ENCODE measurements around the gene RYR3.
"Not testable (repeated sequence)": the region's sequence is repeated elsewhere in the genome, so short reads cannot be mapped to it uniquely, and the experiment has no call there.

The RYR3 gene

GRCh38 chr15:33754242-33754641 is 443.5 kb downstream of the RYR3 start:
- DNase-seq (ENCODE audit: low read depth, low spot score) = no peak

GRCh38 chr15:33756961-33757360 is 446.2 kb downstream of the RYR3 start:
- DNase-seq (ENCODE audit: low read depth, low spot score) = no peak

GRCh38 chr15:33757516-33758232 is 446.9 kb downstream of the RYR3 start:
- no peak for DNase-seq (ENCODE audit: low read depth, low spot score)

GRCh38 chr15:33766389-33766788 is 455.6 kb downstream of the RYR3 start:
- DNase-seq (ENCODE audit: low read depth, low spot score) = no peak

- no peak for DNase-seq (ENCODE audit: low read depth, low spot score)
Observed at GRCh38 chr15:33768670-33769190, 458.0 kb downstream of the RYR3 start.

- DNase-seq (ENCODE audit: low read depth, low spot score) = no peak
Observed at GRCh38 chr15:33773969-33774368, 463.2 kb downstream of the RYR3 start.

- DNase-seq (ENCODE audit: low read depth, low spot score) = no peak
Observed at GRCh38 chr15:33778852-33779251, 468.1 kb downstream of the RYR3 start.

GRCh38 chr15:33780011-33780768 is 469.4 kb downstream of the RYR3 start:
- no peak for DNase-seq (ENCODE audit: low read depth, low spot score)

- no peak for DNase-seq (ENCODE audit: low read depth, low spot score)
Observed at GRCh38 chr15:33782966-33783365, 472.2 kb downstream of the RYR3 start.

- DNase-seq (ENCODE audit: low read depth, low spot score) = no peak
Observed at GRCh38 chr15:33785366-33785765, 474.6 kb downstream of the RYR3 start.

- DNase-seq (ENCODE audit: low read depth, low spot score) = peak; percentile 12
Observed at GRCh38 chr15:33788906-33789540, 478.3 kb downstream of the RYR3 start.

GRCh38 chr15:33794453-33794852 is 483.7 kb downstream of the RYR3 start:
- no peak for DNase-seq (ENCODE audit: low read depth, low spot score)

- DNase-seq (ENCODE audit: low read depth, low spot score) = no peak
Observed at GRCh38 chr15:33795070-33795469, 484.3 kb downstream of the RYR3 start.

- DNase-seq (ENCODE audit: low read depth, low spot score) = no peak
Observed at GRCh38 chr15:33797651-33798050, 486.9 kb downstream of the RYR3 start.

- DNase-seq (ENCODE audit: low read depth, low spot score) = no peak
Observed at GRCh38 chr15:33801954-33802353, 491.2 kb downstream of the RYR3 start.

GRCh38 chr15:33807665-33808064 is 496.9 kb downstream of the RYR3 start:
- DNase-seq (ENCODE audit: low read depth, low spot score) = no peak

GRCh38 chr15:33808720-33809457 is 498.1 kb downstream of the RYR3 start:
- DNase-seq (ENCODE audit: low read depth, low spot score) = no peak

- peak; percentile 20 for DNase-seq (ENCODE audit: low read depth, low spot score)
Observed at GRCh38 chr15:33810073-33810595, 499.4 kb downstream of the RYR3 start.

GRCh38 chr15:33810806-33811205 is 500.0 kb downstream of the RYR3 start:
- no peak for DNase-seq (ENCODE audit: low read depth, low spot score)

- DNase-seq (ENCODE audit: low read depth, low spot score) = no peak
Observed at GRCh38 chr15:33813891-33814290, 503.1 kb downstream of the RYR3 start.

- not testable (repeated sequence) for DNase-seq (ENCODE audit: low read depth, low spot score)
Observed at GRCh38 chr15:33819499-33819898, 508.7 kb downstream of the RYR3 start.

Data from ELF-1 (cell line).